HG02884 (cell line): ENCODE measurements around the gene AOPEP.
"Not testable (repeated sequence)": the region's sequence is repeated elsewhere in the genome, so short reads cannot be mapped to it uniquely, and the experiment has no call there.

Experiments used
- ATAC-seq: cut with Tn5 transposase; IDR thresholded peaks from one replicate; pipeline ENCODE4 v1.9.1; 2021; ENCODE audit warnings: mild to moderate bottlenecking, moderate library complexity; ENCODE audit not compliant: unreplicated experiment

AOPEP gene

GRCh38 chr9:94927048-94927761, 200.7 kb downstream of the AOPEP start:
- ATAC-seq = no peak

- no peak for ATAC-seq
Measured at GRCh38 chr9:94927762-94928670, 201.5 kb downstream of the AOPEP start.

GRCh38 chr9:94928691-94929368, 202.3 kb downstream of the AOPEP start:
- no peak for ATAC-seq

GRCh38 chr9:94929369-94929756, 202.9 kb downstream of the AOPEP start:
- ATAC-seq = no peak

- ATAC-seq = no peak
Measured at GRCh38 chr9:94931036-94931633, 204.6 kb downstream of the AOPEP start.

- ATAC-seq = no peak
Measured at GRCh38 chr9:94931740-94932139, 205.2 kb downstream of the AOPEP start.

- no peak for ATAC-seq
Measured at GRCh38 chr9:94932652-94933510, 206.4 kb downstream of the AOPEP start.

- ATAC-seq = no peak
Measured at GRCh38 chr9:94933511-94933828, 207.0 kb downstream of the AOPEP start.

GRCh38 chr9:94934816-94935328, 208.4 kb downstream of the AOPEP start:
- no peak for ATAC-seq

- no peak for ATAC-seq
Measured at GRCh38 chr9:94935396-94935795, 208.9 kb downstream of the AOPEP start.

GRCh38 chr9:94936419-94936818, 209.9 kb downstream of the AOPEP start:
- ATAC-seq = no peak

- ATAC-seq = no peak
Measured at GRCh38 chr9:94937214-94937903, 210.9 kb downstream of the AOPEP start.

GRCh38 chr9:94938384-94938783, 211.9 kb downstream of the AOPEP start:
- ATAC-seq = no peak

GRCh38 chr9:94940296-94940695, 213.8 kb downstream of the AOPEP start:
- not testable (repeated sequence) for ATAC-seq

GRCh38 chr9:94941211-94941875, 214.8 kb downstream of the AOPEP start:
- ATAC-seq = no peak

GRCh38 chr9:94944626-94945025, 218.1 kb downstream of the AOPEP start:
- ATAC-seq = no peak

GRCh38 chr9:94945197-94946144, 219.0 kb downstream of the AOPEP start:
- no peak for ATAC-seq

- ATAC-seq = no peak
Measured at GRCh38 chr9:94946256-94946655, 219.8 kb downstream of the AOPEP start.
